Measurements from ENCODE around the gene CCDC91. TPM values are rescaled to one million over a fixed set of nuclear protein-coding genes. Genes with fewer than 3 reads are reported as not detected.

CCDC91 gene
- total RNA-seq, 1 experiment from 2014 or later, result 26.9 TPM

DNA sequence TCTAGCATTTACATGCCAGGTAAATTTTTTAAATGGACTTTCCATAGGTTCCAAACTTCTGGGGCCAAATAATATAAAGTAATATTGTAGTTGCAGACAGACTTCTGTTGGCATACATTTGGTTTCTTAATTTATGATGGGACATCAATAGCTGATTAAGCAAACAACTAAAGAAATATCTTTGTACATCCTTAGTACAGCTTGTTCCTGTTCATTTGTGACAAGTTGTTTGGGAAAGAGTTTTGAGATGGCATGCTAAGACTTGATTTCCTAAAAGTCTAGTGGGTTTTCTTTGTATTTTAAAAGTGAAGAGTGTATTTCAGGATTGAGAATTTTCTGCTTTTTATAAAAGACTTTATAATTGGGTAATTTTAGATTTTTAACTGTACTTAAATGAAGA is 41.0 kb downstream of the CCDC91 start:
- POLR2A ChIA-PET, result no interaction called here
- TF ChIP-seq SIN3A (IDR thresholded peaks at IDR 0.05; ENCODE audit: borderline replicate concordance, insufficient read depth, low read depth, low read length), result no peak
- no peak for TF ChIP-seq TCF7L2 (IDR thresholded peaks at IDR 0.05; ENCODE audit: low read depth, low read length)
- TF ChIP-seq, protein P1, sequence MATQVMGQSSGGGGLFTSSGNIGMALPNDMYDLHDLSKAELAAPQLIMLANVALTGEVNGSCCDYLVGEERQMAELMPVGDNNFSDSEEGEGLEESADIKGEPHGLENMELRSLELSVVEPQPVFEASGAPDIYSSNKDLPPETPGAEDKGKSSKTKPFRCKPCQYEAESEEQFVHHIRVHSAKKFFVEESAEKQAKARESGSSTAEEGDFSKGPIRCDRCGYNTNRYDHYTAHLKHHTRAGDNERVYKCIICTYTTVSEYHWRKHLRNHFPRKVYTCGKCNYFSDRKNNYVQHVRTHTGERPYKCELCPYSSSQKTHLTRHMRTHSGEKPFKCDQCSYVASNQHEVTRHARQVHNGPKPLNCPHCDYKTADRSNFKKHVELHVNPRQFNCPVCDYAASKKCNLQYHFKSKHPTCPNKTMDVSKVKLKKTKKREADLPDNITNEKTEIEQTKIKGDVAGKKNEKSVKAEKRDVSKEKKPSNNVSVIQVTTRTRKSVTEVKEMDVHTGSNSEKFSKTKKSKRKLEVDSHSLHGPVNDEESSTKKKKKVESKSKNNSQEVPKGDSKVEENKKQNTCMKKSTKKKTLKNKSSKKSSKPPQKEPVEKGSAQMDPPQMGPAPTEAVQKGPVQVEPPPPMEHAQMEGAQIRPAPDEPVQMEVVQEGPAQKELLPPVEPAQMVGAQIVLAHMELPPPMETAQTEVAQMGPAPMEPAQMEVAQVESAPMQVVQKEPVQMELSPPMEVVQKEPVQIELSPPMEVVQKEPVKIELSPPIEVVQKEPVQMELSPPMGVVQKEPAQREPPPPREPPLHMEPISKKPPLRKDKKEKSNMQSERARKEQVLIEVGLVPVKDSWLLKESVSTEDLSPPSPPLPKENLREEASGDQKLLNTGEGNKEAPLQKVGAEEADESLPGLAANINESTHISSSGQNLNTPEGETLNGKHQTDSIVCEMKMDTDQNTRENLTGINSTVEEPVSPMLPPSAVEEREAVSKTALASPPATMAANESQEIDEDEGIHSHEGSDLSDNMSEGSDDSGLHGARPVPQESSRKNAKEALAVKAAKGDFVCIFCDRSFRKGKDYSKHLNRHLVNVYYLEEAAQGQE (IDR thresholded peaks at IDR 0.05; ENCODE audit: insufficient read depth in 1 of 2, low read depth in 2 of 2, low read length in 1 of 2), result no peak
- no peak for TF ChIP-seq POLR2AphosphoS5 (IDR thresholded peaks at IDR 0.05; ENCODE audit: low read depth, low read length)
- TF ChIP-seq, protein P2, sequence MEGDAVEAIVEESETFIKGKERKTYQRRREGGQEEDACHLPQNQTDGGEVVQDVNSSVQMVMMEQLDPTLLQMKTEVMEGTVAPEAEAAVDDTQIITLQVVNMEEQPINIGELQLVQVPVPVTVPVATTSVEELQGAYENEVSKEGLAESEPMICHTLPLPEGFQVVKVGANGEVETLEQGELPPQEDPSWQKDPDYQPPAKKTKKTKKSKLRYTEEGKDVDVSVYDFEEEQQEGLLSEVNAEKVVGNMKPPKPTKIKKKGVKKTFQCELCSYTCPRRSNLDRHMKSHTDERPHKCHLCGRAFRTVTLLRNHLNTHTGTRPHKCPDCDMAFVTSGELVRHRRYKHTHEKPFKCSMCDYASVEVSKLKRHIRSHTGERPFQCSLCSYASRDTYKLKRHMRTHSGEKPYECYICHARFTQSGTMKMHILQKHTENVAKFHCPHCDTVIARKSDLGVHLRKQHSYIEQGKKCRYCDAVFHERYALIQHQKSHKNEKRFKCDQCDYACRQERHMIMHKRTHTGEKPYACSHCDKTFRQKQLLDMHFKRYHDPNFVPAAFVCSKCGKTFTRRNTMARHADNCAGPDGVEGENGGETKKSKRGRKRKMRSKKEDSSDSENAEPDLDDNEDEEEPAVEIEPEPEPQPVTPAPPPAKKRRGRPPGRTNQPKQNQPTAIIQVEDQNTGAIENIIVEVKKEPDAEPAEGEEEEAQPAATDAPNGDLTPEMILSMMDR (IDR thresholded peaks at IDR 0.05), result no peak
- H3K4me3 ChIP-seq (ENCODE audit: low read depth in 2 of 2, low read length in 2 of 2), result no peak overlapping the region
- no peak overlapping the region for H3K27ac ChIP-seq (ENCODE audit: low read length)
- in situ Hi-C loops (cut with HindIII; ENCODE audit: low pct_unique_long_range_greater_than_20kb, low sequenced_read_pairs), result no loop called here
- no peaks in the 10 kb centered on the region for H3K36me3 ChIP-seq (ENCODE audit: control insufficient read depth, insufficient read depth, low read length)
- H3K27me3 ChIP-seq (ENCODE audit: control insufficient read depth, insufficient read depth, low read length), result no peaks in the 10 kb centered on the region
- H3K9me3 ChIP-seq (ENCODE audit: control insufficient read depth, insufficient read depth, low read depth, low read length), result no peaks in the 10 kb centered on the region
- DNase-seq (ENCODE audit: low read depth, low spot score), result no peak
- ATAC-seq, result no peak
- no TSS peak for BruUV-seq (replicated peaks)
- intact Hi-C loops (cut with micrococcal nuclease; ENCODE audit: unreplicated experiment), result no loop called here
- H3K4me1 ChIP-seq (ENCODE audit: control insufficient read depth, insufficient read depth, low read length), result no peaks in the 10 kb centered on the region
- CTCF ChIA-PET, result no interaction called here

DNA sequence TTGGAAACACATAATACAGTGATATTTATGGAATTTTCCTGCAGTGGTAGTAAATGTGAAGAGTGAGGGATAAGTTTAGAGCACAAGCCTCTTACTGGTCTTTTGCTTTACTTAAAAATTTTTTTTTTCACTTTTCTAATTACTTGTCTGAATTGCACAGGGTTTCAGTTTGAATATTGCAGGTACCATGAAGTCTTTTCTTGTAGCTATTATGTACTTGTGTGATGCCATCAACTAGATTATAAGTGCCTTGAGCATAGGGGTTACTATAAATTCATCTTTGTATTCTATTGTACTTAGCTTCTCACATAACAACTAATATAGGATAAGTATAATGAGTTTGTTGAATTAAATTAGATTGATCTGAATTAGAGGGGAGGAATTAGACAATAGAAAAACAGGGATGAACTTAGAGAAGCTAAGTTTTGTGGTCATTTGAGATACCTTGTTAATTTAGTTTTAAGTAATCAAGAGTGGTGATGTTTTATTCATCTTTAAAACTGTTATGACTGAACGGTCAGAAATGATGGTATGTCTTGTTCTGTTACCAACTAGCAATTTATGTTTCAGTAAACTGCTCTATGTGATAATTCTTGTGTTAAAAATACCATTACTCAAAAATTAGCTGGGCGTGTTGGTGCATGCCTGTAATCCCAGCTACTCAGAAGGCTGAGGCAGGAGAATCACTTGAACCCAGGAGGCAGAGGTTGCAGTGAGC is 42.1 kb downstream of the CCDC91 start:
- intact Hi-C loops (cut with micrococcal nuclease; ENCODE audit: unreplicated experiment), result no loop called here
- H3K27ac ChIP-seq (ENCODE audit: low read length), result no peak overlapping the region
- in situ Hi-C loops (cut with HindIII; ENCODE audit: low pct_unique_long_range_greater_than_20kb, low sequenced_read_pairs), result no loop called here
- TF ChIP-seq, protein P1 (IDR thresholded peaks at IDR 0.05; ENCODE audit: insufficient read depth in 1 of 2, low read depth in 2 of 2, low read length in 1 of 2), result no peak
- no peak for TF ChIP-seq TCF7L2 (IDR thresholded peaks at IDR 0.05; ENCODE audit: low read depth, low read length)
- no peak for DNase-seq (ENCODE audit: low read depth, low spot score)
- POLR2A ChIA-PET, result no interaction called here
- no peak for ATAC-seq
- H3K4me1 ChIP-seq (ENCODE audit: control insufficient read depth, insufficient read depth, low read length), result no peaks in the 10 kb centered on the region
- no peaks in the 10 kb centered on the region for H3K27me3 ChIP-seq (ENCODE audit: control insufficient read depth, insufficient read depth, low read length)
- no peaks in the 10 kb centered on the region for H3K9me3 ChIP-seq (ENCODE audit: control insufficient read depth, insufficient read depth, low read depth, low read length)
- H3K36me3 ChIP-seq (ENCODE audit: control insufficient read depth, insufficient read depth, low read length), result no peaks in the 10 kb centered on the region
- H3K4me3 ChIP-seq (ENCODE audit: low read depth in 2 of 2, low read length in 2 of 2), result no peak overlapping the region
- no TSS peak for BruUV-seq (replicated peaks)
- CTCF ChIA-PET, result no interaction called here
